Activated CD8-positive, alpha-beta memory T cell treated with anti-CD3 and anti-CD28 coated beads for 24 hours (primary cell): Measurements from ENCODE around the gene GNAO1.

ENCODE experiments used
- DNase-seq: peaks from one replicate; pipeline ENCODE4 v3.0.0-alpha.2; 2020

The GNAO1 gene

DNA sequence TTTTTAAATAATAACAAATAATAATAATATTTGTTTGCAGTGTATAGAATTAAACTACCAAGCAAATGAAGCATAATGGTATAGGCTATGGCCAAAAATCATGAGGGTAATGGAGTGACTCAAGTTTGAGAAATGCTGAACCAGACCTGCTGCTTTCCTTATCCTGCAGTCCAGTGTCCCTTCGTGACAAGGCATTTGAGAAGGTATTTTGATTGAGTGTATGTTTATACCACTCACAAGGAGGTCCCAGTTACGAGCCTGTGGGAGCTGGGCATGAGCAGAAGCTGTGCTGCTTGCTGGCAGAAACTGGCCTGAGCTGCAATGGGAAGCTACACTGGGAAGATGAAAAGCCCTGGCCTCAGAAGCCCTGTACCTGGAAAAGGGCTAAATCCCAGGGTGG is 50.3 kb downstream of the GNAO1 start:
- no peak for DNase-seq

DNA sequence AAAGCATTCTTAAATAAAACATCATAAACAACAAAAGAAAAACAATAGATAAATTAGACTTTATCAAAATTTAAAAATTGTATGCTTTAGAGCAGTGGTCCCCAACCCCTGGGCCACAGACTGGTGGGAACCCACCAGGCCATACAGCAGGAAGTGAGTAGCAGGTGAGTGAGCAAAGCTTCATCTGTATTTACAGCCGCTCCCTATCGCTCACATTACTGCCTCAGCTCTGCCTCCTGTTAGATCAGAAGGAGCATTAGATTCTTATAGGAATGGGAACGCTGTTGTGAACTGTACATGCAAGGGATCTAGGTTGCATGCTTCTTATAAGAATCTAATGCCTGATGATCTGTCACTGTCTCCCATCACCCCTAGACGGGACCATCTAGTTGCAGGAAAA is 51.5 kb downstream of the GNAO1 start:
- DNase-seq, result no peak

DNA sequence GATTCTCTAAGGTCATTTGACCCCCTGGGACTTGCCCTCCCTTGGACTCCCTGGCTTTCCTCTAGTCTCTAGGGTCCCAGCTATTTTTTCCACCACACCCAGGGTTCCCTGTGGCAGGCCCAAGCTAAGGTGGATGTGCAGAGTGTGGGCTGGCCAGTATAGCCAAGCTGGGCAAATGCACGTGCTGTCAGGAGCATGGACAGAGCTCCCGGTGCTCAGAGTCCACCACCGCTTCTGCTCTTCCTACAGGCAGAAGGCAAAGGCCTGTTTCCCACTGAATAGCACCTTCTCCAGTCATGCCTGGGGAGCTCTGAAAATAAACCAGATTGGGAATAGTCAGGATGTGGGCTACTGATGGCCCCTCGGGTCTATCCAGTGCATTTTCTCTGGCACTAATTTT is 53.3 kb downstream of the GNAO1 start:
- no peak for DNase-seq

DNA sequence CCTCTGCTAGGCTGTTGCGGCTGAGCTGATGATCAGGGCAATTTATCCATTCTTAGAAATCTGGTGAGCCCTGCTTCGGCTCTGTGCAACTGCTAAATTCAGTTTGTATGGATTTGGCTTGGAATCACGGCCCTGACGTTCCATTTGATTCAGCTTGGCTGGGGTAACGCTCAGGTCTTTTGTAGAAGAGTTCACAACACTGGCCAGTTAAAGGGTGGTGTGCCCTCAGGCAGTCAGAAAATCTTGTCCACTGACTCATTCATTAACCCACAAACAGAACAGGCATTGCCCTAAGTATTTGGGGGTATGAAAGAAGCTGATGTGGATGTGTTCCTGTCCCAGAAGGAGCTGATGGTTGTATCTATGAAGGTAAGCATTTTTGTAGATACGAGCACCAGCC is 53.9 kb downstream of the GNAO1 start:
- DNase-seq, result no peak

- DNase-seq, result no peak
Measured at GRCh38 chr16:56246051-56246817, 54.9 kb downstream of the GNAO1 start.

- no peak for DNase-seq
Measured at GRCh38 chr16:56247018-56247417, 55.7 kb downstream of the GNAO1 start.

DNA sequence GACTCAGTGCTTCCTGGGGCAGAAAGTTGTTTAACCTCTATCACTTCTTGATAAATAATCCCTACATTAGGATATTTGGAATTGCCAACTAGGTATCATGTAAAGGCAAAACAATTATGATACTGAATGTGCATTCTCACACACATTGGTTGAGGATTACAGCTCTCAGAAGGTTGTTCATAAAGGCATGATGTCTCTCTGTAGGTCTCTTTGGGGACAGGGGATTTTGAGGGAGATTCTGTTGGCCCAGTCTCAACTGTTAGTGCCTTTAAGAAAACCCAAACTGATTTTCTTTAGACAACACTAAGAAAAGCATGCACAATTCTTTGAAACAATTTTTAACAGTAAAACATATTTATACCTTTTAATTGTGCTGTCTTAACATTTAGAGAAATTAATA is 56.5 kb downstream of the GNAO1 start:
- DNase-seq, result no peak

GRCh38 chr16:56252835-56253234 is 61.5 kb downstream of the GNAO1 start:
- DNase-seq, result no peak

DNA sequence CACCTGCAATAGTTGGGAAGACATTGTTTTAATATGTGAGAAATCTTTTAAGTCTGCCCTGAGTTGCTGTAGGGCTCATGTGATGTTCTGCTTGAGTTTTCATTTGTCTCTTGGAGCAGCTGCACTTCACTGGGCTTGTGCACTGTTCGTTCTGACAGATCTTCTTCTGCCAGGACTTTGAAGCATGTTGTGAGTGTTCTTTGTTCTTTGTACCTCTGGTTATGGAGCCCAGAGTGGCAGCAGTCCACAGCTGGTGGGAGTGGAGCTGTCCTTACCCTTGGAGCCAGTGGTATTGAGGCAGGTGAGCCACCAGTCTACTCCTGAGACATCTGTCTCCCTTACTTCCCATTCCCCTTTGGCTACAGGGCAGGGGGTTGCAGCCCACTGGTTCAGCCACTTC is 64.6 kb downstream of the GNAO1 start:
- DNase-seq, result no peak

DNA sequence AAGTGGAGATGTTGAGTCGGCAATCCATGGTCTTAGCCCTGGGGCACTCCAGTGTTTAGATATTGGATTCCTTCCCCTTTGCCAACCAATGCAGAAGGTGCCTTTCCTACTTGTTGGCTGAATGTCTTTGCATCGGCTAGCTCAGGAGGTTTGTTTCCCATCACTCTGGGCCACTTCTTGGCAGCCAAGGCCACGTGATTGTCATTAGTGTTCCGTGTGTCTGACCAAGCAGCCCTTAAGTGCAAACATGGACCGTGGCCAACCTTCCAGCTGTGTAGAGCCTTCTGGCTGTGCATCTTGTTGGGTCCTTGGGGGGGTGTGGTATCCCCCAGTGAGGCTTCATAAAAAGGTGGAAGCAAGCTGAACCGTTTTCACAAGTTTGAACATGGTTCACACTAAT is 66.0 kb downstream of the GNAO1 start:
- DNase-seq, result peak; percentile 32

GRCh38 chr16:56257666-56258342 is 66.5 kb downstream of the GNAO1 start:
- DNase-seq, result peak; percentile 24

DNA sequence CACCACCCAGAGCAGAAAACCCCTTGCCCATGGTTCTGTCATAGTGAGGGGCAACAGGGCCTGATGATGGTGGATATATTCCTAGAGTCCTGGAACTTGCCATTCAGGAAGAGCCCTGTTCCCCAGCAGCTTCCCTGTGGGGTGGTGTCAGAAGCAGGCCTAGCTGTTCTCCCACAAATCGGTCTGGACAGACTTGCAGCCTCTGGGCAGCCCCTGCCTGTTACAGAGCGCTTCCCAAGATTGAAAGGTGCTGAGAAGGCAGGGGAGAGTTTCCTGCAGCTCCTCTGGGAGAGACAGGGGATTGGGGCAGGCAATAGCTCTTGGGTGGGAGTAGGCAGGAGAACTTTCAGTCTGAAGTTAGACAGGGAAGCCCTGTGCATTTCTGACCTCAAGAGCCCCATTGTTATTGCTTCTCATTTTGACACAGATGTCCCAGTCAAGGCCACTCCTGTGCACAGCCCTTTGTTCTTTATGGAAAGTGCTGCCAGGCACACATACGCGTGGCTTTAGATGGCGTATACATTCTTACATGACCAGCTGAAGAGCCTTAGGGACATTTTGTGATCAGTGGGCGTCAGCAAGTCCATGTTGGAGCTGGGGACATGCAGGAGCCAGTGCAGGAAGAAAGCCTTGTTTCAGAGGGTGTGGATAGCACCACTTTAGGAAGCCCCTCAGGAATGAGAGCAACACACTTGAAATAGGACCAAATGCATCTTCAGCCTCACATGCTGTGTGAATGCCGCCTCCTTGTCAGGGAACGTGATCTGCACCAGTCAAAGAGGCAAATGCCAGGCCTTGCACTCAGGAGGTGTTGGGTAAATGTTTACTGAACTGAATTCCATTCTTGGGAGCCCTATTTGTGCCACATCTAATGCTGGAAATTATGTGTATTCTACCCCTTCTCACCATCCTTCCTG is 67.5 kb downstream of the GNAO1 start:
- no peak for DNase-seq

DNA sequence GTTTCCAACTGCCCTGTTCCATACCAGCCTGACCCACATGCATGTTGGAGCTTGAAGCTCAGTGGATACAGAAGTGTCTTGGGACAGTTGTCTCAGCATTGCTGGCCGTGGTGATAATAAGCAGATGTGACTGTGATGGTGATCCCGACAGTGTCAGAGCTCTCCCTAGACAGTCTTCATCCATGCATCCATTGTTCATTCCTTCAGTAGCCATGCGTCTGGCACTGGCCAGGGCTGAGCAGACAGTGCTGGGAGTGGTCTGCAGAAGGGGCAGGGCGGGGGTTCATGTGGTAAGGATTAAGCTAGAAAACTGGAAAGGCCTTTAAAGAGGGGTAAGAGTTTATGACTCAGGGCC is 68.1 kb downstream of the GNAO1 start:
- no peak for DNase-seq

- no peak for DNase-seq
Measured at GRCh38 chr16:56260378-56261160, 69.3 kb downstream of the GNAO1 start.

DNA sequence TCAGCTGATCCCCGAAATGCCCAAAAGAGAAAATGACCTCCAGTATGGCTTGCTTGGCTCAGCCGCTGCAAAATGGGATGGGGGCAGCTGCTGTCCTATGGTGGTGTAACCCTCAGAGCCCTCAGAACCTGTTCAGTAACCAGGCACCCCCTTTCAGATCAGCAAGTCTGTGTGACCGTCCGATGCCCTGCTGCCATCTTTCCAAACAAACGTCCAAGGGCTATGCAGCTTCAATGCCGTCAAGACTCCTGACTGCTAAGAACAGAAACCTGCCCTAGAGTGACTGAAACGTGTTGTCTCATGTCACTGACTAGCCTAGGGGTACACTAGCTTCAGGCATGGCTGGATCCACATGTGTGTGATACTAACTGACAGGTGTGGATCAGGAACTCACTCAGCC is 70.4 kb downstream of the GNAO1 start:
- no peak for DNase-seq

GRCh38 chr16:56262148-56262547 is 70.9 kb downstream of the GNAO1 start:
- DNase-seq, result no peak

GRCh38 chr16:56262551-56263245 is 71.4 kb downstream of the GNAO1 start:
- no peak for DNase-seq

- no peak for DNase-seq
Measured at GRCh38 chr16:56263711-56264608, 72.7 kb downstream of the GNAO1 start.

DNA sequence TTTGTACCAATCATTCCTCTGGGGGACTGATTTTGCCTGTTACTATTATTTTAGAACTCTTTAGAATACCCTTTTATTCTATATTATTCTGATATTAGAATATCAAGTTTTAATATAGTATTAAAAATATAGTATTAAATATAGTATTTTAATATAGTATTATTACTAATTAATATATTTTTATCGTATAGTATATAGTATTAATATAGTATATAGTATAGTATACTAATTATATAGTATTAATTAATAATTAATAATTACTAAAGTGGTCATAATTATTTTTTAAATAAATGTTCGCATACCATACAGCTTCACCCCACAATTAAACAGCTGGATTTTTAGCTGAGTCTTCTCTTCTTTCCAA is 73.3 kb downstream of the GNAO1 start:
- DNase-seq, result no peak

DNA sequence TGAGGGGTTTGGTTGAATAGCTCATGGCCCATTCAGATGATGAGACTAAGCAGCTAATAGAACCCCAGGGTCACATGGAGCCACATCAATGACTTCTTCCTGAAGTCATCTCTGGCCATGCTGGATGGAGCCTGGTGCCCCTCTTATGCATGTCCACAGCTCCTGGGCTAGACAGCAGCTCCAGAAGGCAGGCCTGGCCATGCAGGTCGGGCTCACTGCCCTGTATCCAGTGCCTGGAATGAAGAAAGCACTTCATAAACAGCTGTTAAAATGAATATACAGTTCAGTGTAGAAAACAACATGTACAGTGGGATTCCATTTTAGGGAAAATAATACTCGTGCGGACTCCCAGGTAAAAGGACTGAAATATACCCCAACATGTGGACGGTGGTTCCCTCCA is 73.9 kb downstream of the GNAO1 start:
- no peak for DNase-seq

GRCh38 chr16:56265746-56266145 is 74.5 kb downstream of the GNAO1 start:
- DNase-seq, result no peak
